Type B pancreatic cell (in vitro differentiated cells): Measurements from ENCODE around the gene GFY. TPM values are rescaled to one million over a fixed set of nuclear protein-coding genes. Genes with fewer than 3 reads are reported as not detected.

Source experiments
- DNase-seq: peaks from one replicate; pipeline ENCODE4 v3.0.0; 2021; ENCODE audit warnings: mixed read lengths; ENCODE audit not compliant: unreplicated experiment; ENCODE audit errors: extremely low spot score
- H3K27ac Mint-ChIP-seq: 2 replicates; pipeline ENCODE4 v1.8.0; 2021; ENCODE audit warnings: mild to moderate bottlenecking, mixed read lengths
- H3K27me3 Mint-ChIP-seq: 2 replicates; pipeline ENCODE4 v1.8.0; 2021; ENCODE audit warnings: mixed read lengths
- H3K36me3 Mint-ChIP-seq: 2 replicates; pipeline ENCODE4 v1.8.0; 2021; ENCODE audit warnings: mixed read lengths
- H3K4me1 Mint-ChIP-seq: one replicate; pipeline ENCODE4 v1.8.0; 2021; ENCODE audit warnings: mixed read lengths; ENCODE audit not compliant: unreplicated experiment
- H3K4me3 Mint-ChIP-seq: 2 replicates; pipeline ENCODE4 v1.8.0; 2021; ENCODE audit warnings: mild to moderate bottlenecking, mixed read lengths
- H3K9me3 Mint-ChIP-seq: 2 replicates; pipeline ENCODE4 v1.8.0; 2021; ENCODE audit warnings: mixed read lengths
- CTCF ChIP-seq: fragments of 200-600 bp; sonication (generic); conservative IDR thresholded peaks from 2 replicates; pipeline ENCODE4 v1.5.0; 2021; ENCODE audit warnings: antibody characterized with exemption, mild to moderate bottlenecking
- total RNA-seq: library from RNA; stranded (reverse); gene quantifications from 2 replicates; pipeline ENCODE4 v1.2.1, GENCODE V29; 2021; ENCODE audit warnings: low replicate concordance

Gene GFY
- total RNA-seq, 1 donor from 2014 or later: not detected

GRCh38 chr19:49387936-49388372, 37.2 kb upstream of the GFY start, which contains the start of gene KASH5:
KASH5 (plus strand) TSS chr19:49388249; CDS start chr19:49390884, 2,635 bp downstream.
- Mint-ChIP-seq H3K4me3 (no peak within 1 kb of the TSS), H3K27ac (no peak within 1 kb of the TSS), H3K4me1 (peaks cover 4% of the 10 kb centered on the region), H3K9me3 (peaks cover 5% of the 10 kb centered on the region), H3K36me3 (no peaks in the 10 kb centered on the region), H3K27me3 (peaks cover 26% of the 10 kb centered on the region)
- no peak for DNase-seq
- no peak for TF ChIP-seq CTCF

GRCh38 chr19:49389406-49389805, 35.8 kb upstream of the GFY start:
- Mint-ChIP-seq H3K27me3 (peaks cover 24% of the 10 kb centered on the region), H3K9me3 (no peaks in the 10 kb centered on the region), H3K27ac (no peak overlapping the region), H3K4me3 (no peak overlapping the region), H3K4me1 (peaks cover 4% of the 10 kb centered on the region), H3K36me3 (no peaks in the 10 kb centered on the region)
- no peak for DNase-seq
- no peak for TF ChIP-seq CTCF

DNA sequence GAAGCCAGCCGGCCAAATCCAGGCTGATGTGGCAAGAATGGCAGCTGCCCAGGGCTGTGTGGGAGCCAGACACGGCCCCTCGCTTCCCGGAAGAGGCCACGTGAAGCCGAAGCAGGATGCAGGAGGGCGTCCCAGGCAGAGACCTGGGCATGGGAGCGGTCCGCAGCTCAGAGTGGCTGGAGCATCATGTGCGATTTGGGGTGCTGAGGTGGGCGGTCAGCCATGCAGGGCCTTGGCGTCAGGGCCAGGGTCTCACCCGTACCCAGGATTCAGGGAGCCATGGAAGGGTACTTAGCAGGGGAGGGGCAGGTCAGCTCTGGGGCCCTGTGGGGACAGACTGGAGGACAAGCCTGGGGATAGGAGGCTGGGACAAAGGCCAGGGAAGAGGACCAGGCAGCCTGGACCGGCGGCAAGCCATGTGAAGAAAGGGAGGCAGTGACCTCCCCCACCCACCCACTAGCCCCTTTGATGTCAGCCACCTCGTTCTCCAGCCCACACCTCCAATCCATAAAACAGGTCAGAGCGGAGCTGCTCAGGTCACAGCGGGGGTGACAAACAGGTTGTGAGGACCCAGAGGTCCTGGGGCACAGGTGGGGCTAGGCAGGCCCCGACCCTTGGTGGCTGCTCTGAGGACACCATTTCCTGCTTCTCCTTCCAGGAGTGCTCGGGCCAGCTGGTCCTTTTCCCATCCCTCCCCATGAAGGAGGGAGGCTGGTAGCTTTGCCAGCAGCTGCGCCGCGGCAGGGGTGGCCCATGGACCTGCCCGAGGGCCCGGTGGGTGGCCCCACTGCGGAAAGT, 34.9 kb upstream of the GFY start:
- Mint-ChIP-seq H3K27ac (no peak overlapping the region), H3K36me3 (no peaks in the 10 kb centered on the region), H3K4me1 (peaks cover 4% of the 10 kb centered on the region), H3K27me3 (peaks cover 26% of the 10 kb centered on the region), H3K4me3 (no peak overlapping the region), H3K9me3 (no peaks in the 10 kb centered on the region)
- DNase-seq: no peak
- TF ChIP-seq CTCF: no peak

- Mint-ChIP-seq H3K9me3 (no peaks in the 10 kb centered on the region), H3K4me3 (no peak overlapping the region), H3K36me3 (no peaks in the 10 kb centered on the region), H3K4me1 (peaks cover 4% of the 10 kb centered on the region), H3K27ac (no peak overlapping the region), H3K27me3 (peaks cover 26% of the 10 kb centered on the region)
- DNase-seq: no peak
- no peak for TF ChIP-seq CTCF
Measured at GRCh38 chr19:49390929-49391359, 34.2 kb upstream of the GFY start.

DNA sequence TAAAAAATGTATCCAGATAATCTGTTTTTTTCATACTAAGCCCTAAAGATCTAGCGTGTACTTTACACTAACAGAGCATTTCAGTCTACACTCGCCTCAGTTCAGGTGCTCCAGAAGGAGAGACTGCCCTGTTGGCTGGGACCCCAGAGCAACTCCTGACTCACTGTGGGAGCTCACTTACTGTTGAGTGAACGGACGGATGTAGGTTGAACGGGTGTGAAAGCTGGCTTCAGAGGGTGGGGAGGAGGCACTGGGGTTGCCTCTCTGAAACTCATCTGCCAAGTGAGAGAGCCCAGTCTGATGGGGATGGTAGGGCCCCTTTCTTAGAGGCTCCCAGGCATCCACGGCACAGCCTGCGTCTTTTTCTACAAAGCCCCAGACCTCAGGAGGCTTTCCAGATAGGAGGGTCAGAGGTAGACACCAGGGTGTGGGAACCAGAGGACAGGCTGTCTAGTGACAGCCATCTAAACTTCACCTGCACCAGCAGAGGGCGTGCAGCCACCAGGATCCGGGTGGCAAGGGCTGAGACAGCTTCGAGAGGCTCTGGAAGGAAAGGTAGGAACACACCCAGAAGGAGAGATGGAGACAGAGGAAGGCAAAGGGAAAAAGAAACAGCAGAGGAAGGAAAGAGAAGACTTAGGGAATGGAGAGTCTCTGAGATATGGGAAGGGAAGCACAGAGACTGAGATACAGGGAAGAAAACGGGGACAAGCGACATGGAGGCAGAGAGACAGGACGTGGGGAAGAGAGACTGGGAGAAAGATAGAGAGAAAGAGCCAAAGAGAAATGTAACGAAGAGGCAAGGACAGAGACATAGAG, 33.4 kb upstream of the GFY start:
- Mint-ChIP-seq H3K36me3 (no peaks in the 10 kb centered on the region), H3K27me3 (peaks cover 26% of the 10 kb centered on the region), H3K9me3 (no peaks in the 10 kb centered on the region), H3K4me1 (peaks cover 4% of the 10 kb centered on the region), H3K4me3 (no peak overlapping the region), H3K27ac (no peak overlapping the region)
- peak; percentile 92 for TF ChIP-seq CTCF
- DNase-seq: no peak
